SHP77 treated with DMSO at 0.1 percent for 48 hours (cell line): ENCODE measurements around the gene SLC10A2.

Experiments
- DNase-seq: peaks from one replicate; lab custom pipeline; 2025; lab: John Stamatoyannopoulos, UW

The SLC10A2 gene

GRCh38 chr13:103046676-103047075, 19.5 kb downstream of the SLC10A2 start:
- no peak for DNase-seq

GRCh38 chr13:103044056-103044455, 22.2 kb downstream of the SLC10A2 start:
- DNase-seq = no peak

GRCh38 chr13:103040006-103040405, 26.2 kb downstream of the SLC10A2 start:
- DNase-seq = no peak

- DNase-seq = no peak
Measured at GRCh38 chr13:103039183-103039582, 27.0 kb downstream of the SLC10A2 start.

- DNase-seq = no peak
Measured at GRCh38 chr13:103036268-103036667, 29.9 kb downstream of the SLC10A2 start.

- DNase-seq = no peak
Measured at GRCh38 chr13:103033999-103034398, 32.2 kb downstream of the SLC10A2 start.

- DNase-seq = no peak
Measured at GRCh38 chr13:103031332-103031873, 34.8 kb downstream of the SLC10A2 start.

- no peak for DNase-seq
Measured at GRCh38 chr13:103030776-103031175, 35.4 kb downstream of the SLC10A2 start.

- no peak for DNase-seq
Measured at GRCh38 chr13:103029798-103030197, 36.4 kb downstream of the SLC10A2 start.

GRCh38 chr13:103022336-103022735, 43.9 kb downstream of the SLC10A2 start:
- DNase-seq = no peak

GRCh38 chr13:103018556-103018955, 47.7 kb downstream of the SLC10A2 start:
- DNase-seq = no peak

GRCh38 chr13:103012646-103013045, 53.6 kb downstream of the SLC10A2 start:
- DNase-seq = no peak

- DNase-seq = no peak
Measured at GRCh38 chr13:103009051-103009840, 57.0 kb downstream of the SLC10A2 start.

- DNase-seq = no peak
Measured at GRCh38 chr13:103007427-103007762, 58.8 kb downstream of the SLC10A2 start.

- DNase-seq = no peak
Measured at GRCh38 chr13:103006641-103007426, 59.4 kb downstream of the SLC10A2 start.

GRCh38 chr13:103004661-103005345, 61.4 kb downstream of the SLC10A2 start:
- no peak for DNase-seq

GRCh38 chr13:103003631-103004030, 62.6 kb downstream of the SLC10A2 start:
- DNase-seq = no peak

GRCh38 chr13:103002279-103002678, 63.9 kb downstream of the SLC10A2 start:
- no peak for DNase-seq

GRCh38 chr13:103000157-103000556, 66.1 kb downstream of the SLC10A2 start:
- no peak for DNase-seq

GRCh38 chr13:102999499-102999898, 66.7 kb downstream of the SLC10A2 start:
- DNase-seq = no peak
